Kidney epithelial cell (primary cell): ENCODE data around the gene OAF. TPM values are rescaled to one million over a fixed set of nuclear protein-coding genes. Genes with fewer than 3 reads are reported as not detected.

Experiments
- DNase-seq: peaks from one replicate; pipeline ENCODE4 v3.0.0-alpha.2; 2010; ENCODE audit warnings: low read depth
- H3K27me3 ChIP-seq: 2 replicates; pipeline ENCODE4 v1.6.0; 2011; ENCODE audit warnings: low read length; ENCODE audit not compliant: control insufficient read depth, insufficient read depth
- H3K36me3 ChIP-seq: 2 replicates; pipeline ENCODE4 v1.5.1; 2011; ENCODE audit warnings: low read length; ENCODE audit not compliant: control insufficient read depth, insufficient read depth
- H3K4me3 ChIP-seq: 2 replicates; pipeline ENCODE4 v1.5.1; 2011; ENCODE audit warnings: low read depth, mild to moderate bottlenecking, control low read depth, low read length
- total RNA-seq: library from RNA; depleted of rRNA; stranded (reverse); fragments of >200 nt; gene quantifications from 2 replicates; pipeline ENCODE4 v1.2.3, GENCODE V29; 2015
- TF ChIP-seq, protein P1 (sequence below): IDR thresholded peaks from 2 replicates; pipeline ENCODE4 v1.5.1; 2011; ENCODE audit warnings: mild to moderate bottlenecking, moderate library complexity, low read length, control low read depth, inconsistent platforms; ENCODE audit not compliant: insufficient read depth, poor library complexity, severe bottlenecking

OAF gene
- total RNA-seq, 1 donor from 2014 or later: 45.2 TPM

DNA sequence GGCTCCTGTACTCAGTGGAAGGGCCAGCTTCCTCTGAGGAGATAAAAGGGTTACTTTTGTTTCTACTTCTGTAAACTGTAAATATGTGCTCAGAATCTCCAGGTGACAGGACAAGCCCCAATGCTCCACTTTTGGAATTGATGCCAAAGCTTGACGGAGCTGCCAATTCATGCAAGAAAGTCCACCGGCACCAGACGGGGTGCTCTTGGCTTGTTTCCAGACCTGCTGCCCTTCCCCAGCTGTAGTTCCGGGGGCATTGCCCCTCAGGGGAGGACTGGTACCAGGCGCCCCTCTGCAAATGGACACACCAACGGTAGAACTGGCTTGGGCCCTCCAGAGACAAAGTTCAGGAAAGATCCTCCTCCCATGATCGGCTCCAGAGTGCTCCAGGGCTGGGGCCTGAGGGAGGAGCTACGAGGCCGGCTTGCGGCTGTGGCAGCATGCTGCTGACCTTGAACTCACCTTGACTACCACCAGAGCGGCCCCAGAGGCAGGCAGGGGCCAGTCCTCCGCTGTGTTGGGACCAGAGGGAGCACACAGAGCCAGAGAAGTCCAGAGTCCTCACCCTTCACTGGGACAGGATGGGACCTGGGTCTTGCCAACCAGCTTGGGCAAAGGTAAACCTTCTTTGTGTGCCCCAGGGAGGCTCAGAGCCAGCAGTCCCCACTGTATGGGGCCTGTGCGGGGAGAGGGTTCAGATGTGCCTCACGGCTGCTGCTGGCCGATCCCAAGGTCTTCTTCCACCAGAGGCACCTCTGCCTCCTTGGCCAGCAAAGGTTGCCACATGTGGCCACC lies 17.8 kb upstream of the OAF start:
- TF ChIP-seq, protein P1, sequence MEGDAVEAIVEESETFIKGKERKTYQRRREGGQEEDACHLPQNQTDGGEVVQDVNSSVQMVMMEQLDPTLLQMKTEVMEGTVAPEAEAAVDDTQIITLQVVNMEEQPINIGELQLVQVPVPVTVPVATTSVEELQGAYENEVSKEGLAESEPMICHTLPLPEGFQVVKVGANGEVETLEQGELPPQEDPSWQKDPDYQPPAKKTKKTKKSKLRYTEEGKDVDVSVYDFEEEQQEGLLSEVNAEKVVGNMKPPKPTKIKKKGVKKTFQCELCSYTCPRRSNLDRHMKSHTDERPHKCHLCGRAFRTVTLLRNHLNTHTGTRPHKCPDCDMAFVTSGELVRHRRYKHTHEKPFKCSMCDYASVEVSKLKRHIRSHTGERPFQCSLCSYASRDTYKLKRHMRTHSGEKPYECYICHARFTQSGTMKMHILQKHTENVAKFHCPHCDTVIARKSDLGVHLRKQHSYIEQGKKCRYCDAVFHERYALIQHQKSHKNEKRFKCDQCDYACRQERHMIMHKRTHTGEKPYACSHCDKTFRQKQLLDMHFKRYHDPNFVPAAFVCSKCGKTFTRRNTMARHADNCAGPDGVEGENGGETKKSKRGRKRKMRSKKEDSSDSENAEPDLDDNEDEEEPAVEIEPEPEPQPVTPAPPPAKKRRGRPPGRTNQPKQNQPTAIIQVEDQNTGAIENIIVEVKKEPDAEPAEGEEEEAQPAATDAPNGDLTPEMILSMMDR: no peak
- Histone ChIP-seq H3K27me3 (peaks cover 14% of the 10 kb centered on the region), H3K36me3 (no peaks in the 10 kb centered on the region), H3K4me3 (no peak overlapping the region)
- no peak for DNase-seq

DNA sequence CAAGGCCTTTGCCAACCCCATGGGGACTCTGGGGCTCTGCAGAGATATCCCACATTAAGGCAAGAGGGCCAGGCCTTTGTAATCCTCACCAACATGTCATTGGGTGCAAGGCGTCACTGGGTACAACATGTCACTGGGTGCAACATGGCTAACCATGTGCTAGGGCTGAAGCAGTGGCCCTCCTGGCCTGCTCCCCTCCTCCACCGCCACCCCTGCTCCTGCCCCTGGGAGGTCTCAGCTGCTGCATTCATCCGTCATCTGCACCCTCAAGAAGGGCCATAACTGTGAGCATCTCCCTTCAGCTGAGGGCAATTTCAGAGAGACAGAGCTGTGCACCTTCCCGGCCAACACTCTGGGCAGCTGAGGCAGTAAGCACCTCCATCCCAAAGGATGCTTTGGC lies 16.7 kb upstream of the OAF start:
- TF ChIP-seq, protein P1: no peak
- no peak overlapping the region for H3K4me3 ChIP-seq
- peaks cover 14% of the 10 kb centered on the region for H3K27me3 ChIP-seq

DNA sequence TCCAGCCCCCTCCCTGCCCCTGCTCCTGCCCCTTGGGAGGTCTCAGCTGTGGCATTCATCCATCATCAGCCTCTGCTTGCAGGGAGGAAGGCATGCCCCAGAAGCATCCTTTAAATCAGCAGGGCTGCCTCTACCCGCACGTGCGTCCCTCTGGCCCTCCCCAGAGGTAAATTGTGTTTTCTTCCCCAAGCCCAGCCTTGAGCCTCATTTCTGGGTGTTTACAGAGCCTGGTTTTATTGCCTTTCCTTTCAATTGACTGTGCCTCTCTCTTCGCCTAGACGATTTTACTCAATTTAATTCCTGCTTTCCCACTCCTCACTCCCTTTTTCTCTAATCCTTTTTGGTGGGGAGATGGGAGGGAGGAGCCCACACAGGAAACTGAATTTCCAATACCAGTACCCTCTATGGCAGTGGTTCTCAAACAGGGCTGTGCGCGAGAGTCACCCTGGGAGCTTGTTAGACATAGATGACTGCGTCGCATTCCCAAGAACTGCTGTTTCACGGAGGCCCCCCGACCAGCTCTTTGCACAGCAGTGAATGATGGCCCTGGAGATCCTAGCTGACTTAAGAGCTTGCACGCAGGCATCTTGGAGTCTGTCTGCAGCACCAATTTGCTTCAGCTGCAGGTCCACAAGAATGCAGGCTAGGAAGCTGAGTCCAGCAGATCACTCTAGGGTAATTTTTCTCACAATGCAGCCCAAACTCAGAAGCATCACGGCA lies 15.1 kb upstream of the OAF start:
- H3K27me3 ChIP-seq: peaks cover 14% of the 10 kb centered on the region
- no peaks in the 10 kb centered on the region for H3K36me3 ChIP-seq
- no peak for DNase-seq
- no peak overlapping the region for H3K4me3 ChIP-seq
- TF ChIP-seq, protein P1: no peak

More for the DNA sequence above, 16.7 kb upstream of the OAF start:
- no peak for DNase-seq
- no peaks in the 10 kb centered on the region for H3K36me3 ChIP-seq

DNA sequence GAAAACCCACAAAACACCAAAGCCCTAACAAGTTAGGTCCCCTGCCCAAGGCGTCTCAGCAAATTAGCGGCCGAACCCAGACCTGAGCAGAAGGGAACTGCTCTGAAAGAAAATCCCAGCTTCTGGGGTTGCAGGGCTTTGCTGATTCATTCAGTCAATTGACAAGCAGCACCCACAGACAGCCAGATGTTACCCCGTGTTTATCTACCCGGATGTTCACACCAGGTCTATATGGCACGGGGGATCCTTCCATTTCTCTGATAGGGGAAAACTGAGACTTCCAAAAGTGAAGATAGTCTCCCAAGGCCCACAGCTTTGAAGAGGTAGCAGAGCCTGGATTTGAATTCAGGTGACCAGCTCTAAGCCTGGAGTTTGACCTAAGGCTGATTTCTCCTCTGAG lies 14.0 kb upstream of the OAF start:
- H3K4me3 ChIP-seq: no peak overlapping the region
- no peak for DNase-seq
- H3K27me3 ChIP-seq: peaks cover 14% of the 10 kb centered on the region
- no peaks in the 10 kb centered on the region for H3K36me3 ChIP-seq
- TF ChIP-seq, protein P1: no peak

DNA sequence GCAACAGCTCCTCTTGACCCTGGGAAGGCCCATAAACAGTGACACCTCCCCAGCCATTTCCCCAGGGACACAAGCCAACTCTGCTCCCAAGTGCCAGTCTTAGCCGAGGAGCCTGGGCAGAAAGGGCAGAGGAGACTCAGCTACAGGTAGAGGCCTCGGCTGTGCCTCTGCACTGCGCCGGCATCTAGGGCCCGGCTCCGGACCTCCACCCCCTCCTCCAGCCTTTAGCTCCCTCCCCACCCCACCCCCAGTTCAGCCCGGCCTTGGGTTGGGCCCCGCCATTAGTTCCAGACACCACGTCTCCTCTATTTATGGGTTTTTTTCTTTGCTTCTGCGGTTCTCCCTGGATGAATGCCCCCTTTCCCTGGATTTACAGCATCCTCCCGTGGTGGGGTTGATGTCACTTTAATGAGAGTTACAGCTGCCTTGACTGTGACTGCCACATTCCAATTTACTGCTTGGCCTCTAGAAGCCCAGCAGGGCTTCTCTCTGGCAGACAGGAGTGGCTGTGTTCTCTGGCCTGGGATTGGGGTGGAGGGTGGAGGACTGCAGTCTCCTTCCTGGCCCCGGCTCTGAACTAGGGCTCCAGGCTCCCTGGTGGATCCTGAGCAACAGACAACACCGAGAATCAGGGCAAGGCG lies 13.5 kb upstream of the OAF start:
- TF ChIP-seq, protein P1: no peak
- Histone ChIP-seq H3K36me3 (no peaks in the 10 kb centered on the region), H3K27me3 (peaks cover 14% of the 10 kb centered on the region), H3K4me3 (no peak overlapping the region)
- DNase-seq: no peak
